Activated CD4-positive, alpha-beta T cell treated with anti-CD3 and anti-CD28 coated beads, Interleukin-2, amount 50 U/mL, for 24 hours (primary cell): ENCODE results near the gene OR7C2.
"Not testable (repeated sequence)": the region's sequence is repeated elsewhere in the genome, so short reads cannot be mapped to it uniquely, and the experiment has no call there.

Source experiments
- DNase-seq, 2 donors: peaks; one replicate each; pipeline ENCODE4 v3.0.0-alpha.2; 2020; ENCODE audit warnings: low read depth in 1 of 2, low spot score in 1 of 2

Gene OR7C2

DNA sequence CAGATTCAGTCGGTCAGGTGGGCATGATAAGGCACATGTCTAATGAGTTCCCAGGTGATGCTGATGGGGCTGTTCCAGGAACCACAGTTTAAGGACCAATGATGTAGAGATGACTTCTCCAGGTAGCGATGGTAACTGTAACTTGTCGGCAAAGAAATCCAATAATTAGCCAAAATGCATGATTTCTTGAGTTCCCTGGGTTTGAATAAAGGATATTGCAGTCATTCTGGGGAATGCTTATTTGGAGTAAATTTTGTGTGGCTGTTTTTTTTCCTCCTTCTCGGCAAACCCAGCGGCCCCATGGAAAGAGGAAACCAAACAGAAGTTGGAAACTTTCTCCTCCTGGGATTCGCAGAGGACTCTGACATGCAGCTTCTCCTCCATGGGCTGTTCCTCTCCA, at the start of gene OR7C2:
OR7C2 (plus strand) TSS at position 301 of the 400 bp plus-strand sequence; CDS start at position 301, 0 bp downstream.
- DNase-seq: no peak

- DNase-seq: no peak
Observed at GRCh38 chr19:14901675-14902260, 39.5 kb upstream of the OR7C2 start.

DNA sequence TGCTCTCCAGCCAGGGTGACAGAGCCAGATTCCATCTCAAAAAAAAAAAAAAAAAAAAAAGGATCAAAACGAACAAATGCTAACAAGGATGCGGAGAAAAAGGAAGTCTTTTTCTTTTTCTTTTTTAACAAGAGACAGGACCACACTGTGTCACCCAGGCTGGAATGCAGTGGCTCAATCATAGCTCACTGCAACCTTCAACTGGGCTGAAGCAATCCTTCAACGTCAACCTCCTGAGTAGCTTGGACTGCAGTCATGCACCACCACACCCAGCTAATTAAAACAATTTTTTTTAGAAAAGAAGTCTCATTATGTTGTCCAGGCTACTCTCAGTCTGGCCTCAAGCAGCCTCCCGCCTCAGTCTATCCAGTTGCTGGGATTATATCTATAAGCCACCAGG, 34.6 kb upstream of the OR7C2 start:
- DNase-seq: no peak

DNA sequence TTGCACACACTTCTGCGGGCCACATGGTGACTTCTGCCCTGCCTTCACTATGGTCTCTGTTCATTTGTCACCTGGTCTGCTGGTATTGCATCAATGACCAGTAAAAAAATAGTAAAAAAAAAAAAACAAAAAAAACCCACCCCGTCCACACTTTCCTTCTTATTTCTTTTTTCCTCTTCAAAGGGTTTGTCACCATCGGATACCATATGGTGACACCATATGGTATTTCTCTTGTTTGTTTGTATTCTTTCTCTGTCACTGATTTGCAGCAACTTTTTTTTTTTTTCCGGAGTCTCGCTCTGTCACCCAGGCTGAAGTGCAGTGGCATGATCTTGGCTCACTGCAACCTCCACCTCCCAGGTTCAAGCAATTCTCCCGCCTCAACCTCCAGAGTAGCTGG, 26.2 kb upstream of the OR7C2 start:
- no peak for DNase-seq

DNA sequence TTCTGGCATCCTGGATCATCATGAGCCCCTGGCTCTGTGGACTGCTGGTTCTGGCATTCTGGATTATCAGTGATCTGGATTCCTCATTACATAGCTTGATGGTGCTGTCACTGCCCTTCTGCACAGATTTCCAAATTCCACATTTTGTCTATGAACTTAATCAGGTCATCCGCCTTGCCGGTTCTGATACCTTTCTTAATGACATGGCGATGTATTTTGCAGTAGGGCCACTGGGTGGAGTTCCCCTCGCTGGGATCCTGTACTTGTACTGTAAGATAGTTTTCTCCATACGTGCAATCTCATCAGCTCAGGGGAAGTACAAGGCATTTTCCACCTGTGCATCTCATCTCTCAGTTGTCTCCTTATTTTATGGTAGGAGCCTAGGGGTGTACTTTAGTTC, 24.4 kb upstream of the OR7C2 start:
- no peak for DNase-seq

GRCh38 chr19:14933506-14933905, 7.8 kb upstream of the OR7C2 start:
- DNase-seq: no peak

DNA sequence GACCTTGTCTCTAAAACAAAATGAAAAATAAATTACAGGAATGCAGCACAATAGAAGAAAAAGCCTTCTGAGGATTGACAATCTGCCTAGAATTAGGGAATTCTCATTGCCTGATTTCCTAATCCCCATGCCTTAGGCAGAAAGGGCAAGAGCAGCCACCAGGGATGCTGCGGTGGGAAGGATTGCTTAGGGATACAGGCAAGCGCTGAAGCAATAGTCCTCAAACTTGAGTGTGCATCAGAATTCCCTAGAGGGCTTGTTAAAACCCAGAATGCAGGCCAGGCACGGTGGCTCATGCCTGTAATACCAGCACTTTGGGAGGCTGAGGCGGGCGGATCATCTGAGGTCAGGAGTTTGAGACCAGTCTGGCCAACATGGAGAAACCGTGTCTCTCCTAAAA, 1.0 kb upstream of the OR7C2 start:
- DNase-seq: no peak

DNA sequence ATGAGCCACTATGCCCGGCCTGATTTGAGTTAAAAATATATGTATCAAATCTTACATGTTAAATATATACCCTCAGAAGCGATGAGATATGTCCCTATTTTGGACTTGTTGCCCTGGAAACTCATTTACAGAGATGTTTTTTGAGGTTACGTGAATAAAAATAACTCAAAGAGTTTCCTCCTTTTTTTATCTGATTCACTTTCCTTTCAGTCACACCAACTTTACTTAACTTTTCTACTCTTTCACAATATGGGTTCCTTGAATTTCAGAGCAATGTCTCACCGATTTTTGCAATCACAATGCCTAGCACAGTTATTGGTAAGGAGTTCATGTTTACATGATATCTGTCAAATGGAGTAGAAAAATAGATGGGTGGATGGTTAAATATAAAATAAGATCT, 2.3 kb downstream of the OR7C2 start:
- no peak for DNase-seq

DNA sequence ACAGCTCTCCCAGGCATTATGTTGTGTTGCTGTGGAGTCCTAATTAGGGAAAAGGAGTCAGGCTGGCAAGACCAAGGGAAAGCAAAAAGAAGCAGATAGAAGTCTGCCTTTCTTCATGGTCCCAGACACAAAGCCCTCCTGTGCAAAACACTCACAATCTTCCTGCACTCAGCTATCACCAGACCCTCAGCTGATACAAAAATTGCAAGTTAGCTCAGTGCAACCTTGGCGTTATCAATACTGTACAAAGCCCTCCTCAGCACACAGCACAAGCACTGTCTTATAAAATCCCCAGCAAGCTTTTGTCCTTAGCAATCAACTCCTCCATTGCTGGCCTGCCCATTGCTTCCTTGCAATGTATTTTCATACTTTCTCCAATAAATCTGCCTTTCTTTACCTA, 3.2 kb downstream of the OR7C2 start:
- no peak for DNase-seq

- DNase-seq: not testable (repeated sequence)
Observed at GRCh38 chr19:14949413-14949812, 8.1 kb downstream of the OR7C2 start.

- no peak for DNase-seq
Observed at GRCh38 chr19:14949876-14950275, 8.6 kb downstream of the OR7C2 start.

DNA sequence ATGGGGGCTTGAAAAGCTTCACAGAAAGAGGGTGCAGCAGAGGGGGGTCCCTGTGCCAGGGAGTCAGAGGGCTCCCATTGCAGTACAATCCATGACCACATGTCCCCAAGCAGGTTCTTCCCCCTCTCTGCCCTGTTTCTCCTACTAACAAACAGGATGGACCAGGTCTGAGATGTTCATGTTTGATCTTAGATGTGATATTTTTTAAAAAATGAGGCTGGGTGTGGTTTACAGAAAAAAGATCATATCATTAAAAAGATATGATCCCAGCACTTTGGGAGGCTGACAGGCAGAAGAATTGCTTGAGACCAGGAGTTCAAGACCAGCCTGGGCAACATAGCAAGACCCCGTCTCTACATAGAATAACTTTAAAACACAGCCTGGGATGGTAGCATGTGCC, 9.1 kb downstream of the OR7C2 start:
- no peak for DNase-seq

GRCh38 chr19:14952767-14953166, 11.5 kb downstream of the OR7C2 start:
- no peak for DNase-seq

DNA sequence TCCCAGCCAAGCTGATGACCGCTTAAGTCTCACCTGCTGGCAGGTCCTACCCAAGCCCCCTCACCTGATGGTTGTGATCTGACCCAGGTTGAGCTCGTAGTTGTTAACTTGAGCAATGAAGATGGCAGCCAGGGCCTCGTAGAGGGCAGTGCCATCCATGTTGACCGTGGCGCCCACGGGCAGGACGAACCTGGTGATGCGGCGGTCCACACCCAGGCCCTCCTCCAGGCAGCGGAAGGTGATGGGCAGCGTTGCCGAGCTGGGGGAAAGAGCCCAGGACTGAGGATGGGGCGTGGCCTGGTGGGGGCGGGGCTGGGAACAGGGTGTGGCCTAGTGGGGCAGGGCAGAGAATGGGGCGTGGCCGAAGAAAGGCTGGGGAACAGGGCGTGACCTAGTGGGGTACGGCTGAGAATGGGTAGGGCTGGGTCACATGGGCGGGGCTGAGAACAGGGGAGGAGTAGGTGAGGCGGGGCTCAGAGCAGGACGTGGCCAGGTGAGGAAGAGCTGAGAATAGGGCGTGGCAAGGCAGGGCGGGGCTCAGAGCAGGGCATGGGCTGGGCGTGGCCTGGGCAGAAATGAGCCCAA, 12.9 kb downstream of the OR7C2 start:
- no peak for DNase-seq

- DNase-seq: no peak
Observed at GRCh38 chr19:14957464-14957863, 16.2 kb downstream of the OR7C2 start.

- DNase-seq: no peak
Observed at GRCh38 chr19:14959263-14959662, 18.0 kb downstream of the OR7C2 start.

DNA sequence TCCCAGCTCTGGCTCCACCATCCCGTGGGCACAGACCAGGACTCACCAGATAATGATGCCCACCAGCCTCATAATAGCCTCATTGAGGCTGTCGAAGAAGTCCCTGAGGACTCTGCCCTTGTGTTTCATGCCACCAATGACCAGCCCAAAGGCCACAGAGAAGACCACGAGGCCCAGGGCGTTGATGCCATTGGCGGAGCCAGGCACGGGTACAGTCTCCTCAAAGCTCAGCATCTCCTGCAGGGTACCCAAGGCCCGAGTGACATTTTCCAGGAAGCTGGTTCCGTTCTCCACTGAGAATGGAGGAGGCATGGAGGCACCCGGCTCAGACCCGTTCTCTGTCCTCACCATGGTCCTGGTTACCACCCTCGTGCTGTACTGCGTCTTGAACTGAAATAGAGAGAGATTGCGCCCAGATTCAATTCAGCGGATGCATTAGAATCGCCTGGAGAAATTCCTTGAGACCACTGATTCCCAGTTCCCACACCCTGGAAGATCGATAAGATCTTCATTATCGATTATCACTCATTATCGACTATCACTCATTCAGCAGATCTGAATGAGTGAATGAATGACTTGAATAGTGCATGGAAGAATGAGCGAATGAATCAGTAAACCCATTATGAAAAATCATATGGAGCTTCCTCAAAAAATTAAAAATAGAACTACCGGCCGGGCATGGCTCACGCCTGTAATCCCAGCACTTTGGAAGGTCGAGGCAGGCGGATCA, 20.8 kb downstream of the OR7C2 start:
- no peak for DNase-seq

DNA sequence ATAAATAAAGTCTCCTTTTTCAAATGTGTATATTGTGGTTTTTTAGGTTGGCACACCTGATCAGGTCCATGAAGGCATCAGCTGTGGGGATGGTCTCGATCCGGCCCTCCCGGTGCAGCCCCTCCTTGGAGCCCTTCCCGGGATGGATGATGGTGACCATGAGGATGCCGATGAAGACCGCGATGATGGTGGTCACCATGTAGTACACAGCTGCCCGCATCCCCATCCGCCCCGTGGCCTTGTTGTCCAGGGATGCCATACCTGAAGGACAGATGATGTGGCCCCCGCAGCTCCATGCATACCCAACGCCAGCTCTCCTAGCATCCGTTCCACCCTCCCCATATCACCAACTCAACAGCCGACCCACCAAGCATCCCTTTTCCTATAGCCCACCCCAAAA, 27.0 kb downstream of the OR7C2 start:
- DNase-seq: no peak

DNA sequence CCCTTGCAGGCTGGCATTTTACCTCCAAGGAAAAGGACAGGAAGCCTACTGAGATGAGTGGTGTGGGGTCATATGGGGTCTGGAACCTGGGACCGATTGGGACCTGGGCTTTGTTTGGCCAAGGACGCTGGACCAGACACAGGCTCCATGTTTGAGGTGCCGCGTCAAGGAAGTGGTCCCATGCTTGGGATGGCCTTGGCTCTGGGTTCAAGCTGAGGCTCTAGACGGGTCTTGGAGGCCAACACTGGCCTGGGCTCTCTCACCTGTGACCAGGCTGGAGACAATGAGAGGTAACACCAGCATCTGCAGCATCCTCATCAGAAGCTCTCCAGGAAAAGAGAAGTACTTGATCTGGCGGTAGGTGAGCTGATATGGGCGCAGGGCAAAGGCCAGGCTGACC, 30.2 kb downstream of the OR7C2 start:
- no peak for DNase-seq

DNA sequence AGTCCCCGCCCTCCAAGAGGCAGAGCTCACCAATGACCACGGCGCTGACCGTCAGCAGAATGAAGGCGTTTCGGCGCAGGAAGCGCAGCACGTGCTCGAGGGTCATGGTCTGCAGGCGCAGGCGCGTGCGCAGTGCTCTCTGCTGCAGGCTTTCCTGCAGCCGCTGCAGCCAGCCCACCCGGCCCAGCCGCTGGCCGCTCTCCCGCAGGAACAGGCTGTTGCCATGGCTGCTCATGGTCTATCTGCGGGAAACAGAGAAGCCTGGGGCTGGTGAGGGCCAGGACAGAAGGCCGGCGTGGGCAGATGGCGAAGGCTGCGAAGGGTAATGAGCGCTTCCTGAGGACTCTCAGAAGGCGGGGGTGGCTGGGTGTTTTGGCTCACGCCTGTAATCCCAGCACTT, 31.4 kb downstream of the OR7C2 start:
- DNase-seq: no peak

GRCh38 chr19:14974488-14974887, 33.2 kb downstream of the OR7C2 start:
- no peak for DNase-seq

GRCh38 chr19:14977128-14977527, 35.8 kb downstream of the OR7C2 start:
- no peak for DNase-seq
